NAMALWA (cell line): ENCODE results near the gene FAM187B.
"Not testable (repeated sequence)": the region's sequence is repeated elsewhere in the genome, so short reads cannot be mapped to it uniquely, and the experiment has no call there.

Experiments
- DNase-seq: peaks from one replicate; pipeline ENCODE4 v3.0.0-alpha.2; 2015; ENCODE audit warnings: low spot score

The FAM187B gene

GRCh38 chr19:35236638-35237400, 8.3 kb upstream of the FAM187B start:
- peak; percentile 39 for DNase-seq

- DNase-seq = no peak
These were observed 4.4 kb upstream of the FAM187B start for GRCh38 chr19:35232912-35233311.

GRCh38 chr19:35231956-35232645, 3.6 kb upstream of the FAM187B start:
- DNase-seq = no peak

GRCh38 chr19:35229601-35230000, 1.1 kb upstream of the FAM187B start:
- no peak for DNase-seq

GRCh38 chr19:35226748-35227147, 1.8 kb downstream of the FAM187B start:
- no peak for DNase-seq

- no peak for DNase-seq
These were observed 2.6 kb downstream of the FAM187B start for GRCh38 chr19:35225951-35226350.

- peak; percentile 61 for DNase-seq
These were observed 3.6 kb downstream of the FAM187B start for GRCh38 chr19:35224681-35225571.

GRCh38 chr19:35223862-35224505, 4.6 kb downstream of the FAM187B start:
- DNase-seq = no peak

GRCh38 chr19:35223084-35223790, 5.3 kb downstream of the FAM187B start:
- DNase-seq = no peak

- DNase-seq = no peak
These were observed 6.0 kb downstream of the FAM187B start for GRCh38 chr19:35222373-35223015.

GRCh38 chr19:35220973-35221590, 7.5 kb downstream of the FAM187B start:
- not testable (repeated sequence) for DNase-seq

GRCh38 chr19:35220315-35220921, 8.1 kb downstream of the FAM187B start:
- peak; percentile 21 for DNase-seq

- DNase-seq = no peak
These were observed 9.5 kb downstream of the FAM187B start for GRCh38 chr19:35219008-35219407.

GRCh38 chr19:35217649-35217990, 10.9 kb downstream of the FAM187B start:
- peak; percentile 39 for DNase-seq

- peak; percentile 68 for DNase-seq
These were observed 11.5 kb downstream of the FAM187B start for GRCh38 chr19:35216833-35217648.

- DNase-seq = peak; percentile 36
These were observed 12.3 kb downstream of the FAM187B start for GRCh38 chr19:35216016-35216832.

- DNase-seq = no peak
These were observed 13.6 kb downstream of the FAM187B start for GRCh38 chr19:35214766-35215422.
